H1 (cell line): ENCODE data around the gene EMC6. TPM values are rescaled to one million over a fixed set of nuclear protein-coding genes. Genes with fewer than 3 reads are reported as not detected.

Source experiments
- KDM1A ChIP-seq: fragments of 200-600, 300-600 bp; sonication (generic); IDR thresholded peaks from 2 replicates; pipeline ENCODE4 v1.7.1; 2016; ENCODE audit warnings: mild to moderate bottlenecking, low read length, borderline replicate concordance
- polyA plus RNA-seq, 7 experiments: library from polyadenylated mRNA; depleted of rRNA in 3 of 7; stranded (reverse) in 5 of 7; unstranded in 2 of 7; fragments of >200 nt in 5 of 7; fragments of 200-250 nt in 2 of 7; gene quantifications; 1 replicate in 5 of 7; 2 replicates in 1 of 7; 4 replicates in 1 of 7; pipeline versions ENCODE4 v1.2.1 to v1.2.3, GENCODE V29; 2011 to 2013; ENCODE audit warnings: missing spikeins in 2 of 7, mixed read lengths in 2 of 7
- total RNA-seq: library from RNA; stranded (reverse); fragmentation: NEBNext Ultra II Directional; extraction: Animal tissue kit (Norgen Biotek cat#: 25700); gene quantifications from 2 replicates; pipeline ENCODE4 v1.2.1, GENCODE V29; 2021
- TF ChIP-seq, protein P1 (sequence below): IDR thresholded peaks from 2 replicates; pipeline ENCODE4 v1.6.1; 2012; ENCODE audit warnings: inconsistent platforms

Gene EMC6
- total and polyA plus RNA-seq, 2 of the 8 experiments (the other 6 are each of a cell fraction or from before 2014, with no cell fraction given): 81.5 to 193 TPM

- TF ChIP-seq, protein P1, sequence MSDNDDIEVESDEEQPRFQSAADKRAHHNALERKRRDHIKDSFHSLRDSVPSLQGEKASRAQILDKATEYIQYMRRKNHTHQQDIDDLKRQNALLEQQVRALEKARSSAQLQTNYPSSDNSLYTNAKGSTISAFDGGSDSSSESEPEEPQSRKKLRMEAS: no peak
- TF ChIP-seq KDM1A: no peak
Measured at GRCh38 chr17:3695129-3695722, 26.6 kb downstream of the EMC6 start (continued).
